Breast epithelium (tissue), 4 donors: ENCODE measurements around the gene ADRA2B. TPM values are rescaled to one million over a fixed set of nuclear protein-coding genes. Genes with fewer than 3 reads are reported as not detected.

ENCODE experiments used
- DNase-seq, 2 donors: peaks; one replicate each; pipeline ENCODE4 v3.0.0-alpha.2; 2019; ENCODE audit warnings: low spot score in 2 of 2
- H3K27ac ChIP-seq, 2 donors: fragments of 200-600 bp; sonication (generic) in 1 of 2; one replicate each; pipeline ENCODE4 v1.5.1; 2016 to 2019; ENCODE audit warnings: mild to moderate bottlenecking in 1 of 2
- H3K27me3 ChIP-seq, 2 donors: fragments of 200-600 bp; sonication (generic) in 1 of 2; one replicate each; pipeline versions ENCODE4 v1.5.1 to v1.6.0; 2017 to 2019; ENCODE audit warnings: control low read depth in 1 of 2, mild to moderate bottlenecking in 1 of 2
- H3K36me3 ChIP-seq: fragments of 200-600 bp; one replicate; pipeline ENCODE4 v1.5.1; 2019
- H3K4me1 ChIP-seq, 2 donors: fragments of 200-600 bp; sonication (generic); one replicate each; pipeline ENCODE4 v1.5.1; 2016 to 2019; ENCODE audit warnings: control low read depth in 1 of 2
- H3K4me3 ChIP-seq, 3 donors: fragments of 200-600 bp; sonication (generic); 1 replicate in 2 of 3; 2 replicates in 1 of 3; pipeline ENCODE4 v1.5.1; 2016 to 2019; ENCODE audit warnings: mild to moderate bottlenecking in 3 of 3, moderate library complexity in 2 of 3
- H3K9me3 ChIP-seq, 2 donors: fragments of 200-600 bp; sonication (generic) in 1 of 2; one replicate each; pipeline ENCODE4 v1.5.1; 2016 to 2019; ENCODE audit warnings: control low read depth in 1 of 2
- POLR2A ChIP-seq: fragments of 450-650 bp; IDR thresholded peaks from one replicate; pipeline ENCODE4 v1.6.1; 2016; ENCODE audit warnings: antibody characterized with exemption, mild to moderate bottlenecking, moderate library complexity
- POLR2AphosphoS5 ChIP-seq, 3 donors: sonication (generic); formaldehyde crosslinking; IDR thresholded peaks; one replicate each; pipeline ENCODE4 v1.6.1; 2017; ENCODE audit warnings: antibody characterized with exemption in 3 of 3
- intact Hi-C: fragments of 100-400 bp; cut with DNase I; formaldehyde crosslinking; loops from one replicate; pipeline ENCODE4 v1.15.1; 2023; ENCODE audit warnings: low total_unique reads
- total RNA-seq, 3 donors: library from RNA; depleted of rRNA; stranded (reverse); fragments of >200 nt; gene quantifications; one replicate each; pipeline ENCODE4 v1.1.0, GENCODE V29; 2016
- TF ChIP-seq, protein P1 (sequence below), 3 donors: fragments of 450-650 bp; IDR thresholded peaks; one replicate each; pipeline ENCODE4 v1.5.1; 2016 to 2017; ENCODE audit warnings: antibody characterized with exemption in 3 of 3, mild to moderate bottlenecking in 3 of 3, moderate library complexity in 3 of 3

ADRA2B gene
- total RNA-seq, 3 donors from 2014 or later, result 1.3 to 1.6 (median 1.4) TPM

DNA sequence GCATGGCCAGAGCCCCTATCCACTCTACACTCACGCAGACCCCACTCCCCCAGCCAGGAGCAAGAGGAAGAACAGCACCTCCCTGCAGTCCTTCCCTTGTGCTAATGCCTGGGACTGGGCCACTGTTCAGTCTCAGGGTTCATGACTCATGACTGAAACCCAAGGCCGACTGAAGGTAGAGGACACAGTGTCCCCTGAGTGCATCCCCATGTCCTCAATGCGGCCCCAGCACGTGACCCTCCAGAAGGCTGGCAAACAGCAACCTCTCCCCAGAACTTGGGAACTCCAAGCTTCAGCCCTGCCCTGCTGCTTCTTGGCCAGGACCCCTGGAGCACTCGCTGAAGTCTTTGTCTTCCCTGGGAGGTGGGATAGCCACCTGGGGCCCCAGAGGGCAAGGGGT is 6.0 kb upstream of the ADRA2B start:
- TF ChIP-seq, protein P1, sequence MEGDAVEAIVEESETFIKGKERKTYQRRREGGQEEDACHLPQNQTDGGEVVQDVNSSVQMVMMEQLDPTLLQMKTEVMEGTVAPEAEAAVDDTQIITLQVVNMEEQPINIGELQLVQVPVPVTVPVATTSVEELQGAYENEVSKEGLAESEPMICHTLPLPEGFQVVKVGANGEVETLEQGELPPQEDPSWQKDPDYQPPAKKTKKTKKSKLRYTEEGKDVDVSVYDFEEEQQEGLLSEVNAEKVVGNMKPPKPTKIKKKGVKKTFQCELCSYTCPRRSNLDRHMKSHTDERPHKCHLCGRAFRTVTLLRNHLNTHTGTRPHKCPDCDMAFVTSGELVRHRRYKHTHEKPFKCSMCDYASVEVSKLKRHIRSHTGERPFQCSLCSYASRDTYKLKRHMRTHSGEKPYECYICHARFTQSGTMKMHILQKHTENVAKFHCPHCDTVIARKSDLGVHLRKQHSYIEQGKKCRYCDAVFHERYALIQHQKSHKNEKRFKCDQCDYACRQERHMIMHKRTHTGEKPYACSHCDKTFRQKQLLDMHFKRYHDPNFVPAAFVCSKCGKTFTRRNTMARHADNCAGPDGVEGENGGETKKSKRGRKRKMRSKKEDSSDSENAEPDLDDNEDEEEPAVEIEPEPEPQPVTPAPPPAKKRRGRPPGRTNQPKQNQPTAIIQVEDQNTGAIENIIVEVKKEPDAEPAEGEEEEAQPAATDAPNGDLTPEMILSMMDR (IDR thresholded peaks at IDR 0.05), result no peak
- TF ChIP-seq POLR2A (no peak), POLR2AphosphoS5 (IDR thresholded peaks at IDR 0.05) (no peak)
- Histone ChIP-seq H3K36me3 (no peaks in the 10 kb centered on the region), H3K9me3 (no peaks in the 10 kb centered on the region), H3K4me1 (peaks cover under 1 to 9% of the 10 kb centered on the region in 2 donors), H3K27ac (no peak overlapping the region), H3K4me3 (no peak overlapping the region), H3K27me3 (no peaks in the 10 kb centered on the region)
- intact Hi-C loops, result no loop called here
- no peak for DNase-seq

DNA sequence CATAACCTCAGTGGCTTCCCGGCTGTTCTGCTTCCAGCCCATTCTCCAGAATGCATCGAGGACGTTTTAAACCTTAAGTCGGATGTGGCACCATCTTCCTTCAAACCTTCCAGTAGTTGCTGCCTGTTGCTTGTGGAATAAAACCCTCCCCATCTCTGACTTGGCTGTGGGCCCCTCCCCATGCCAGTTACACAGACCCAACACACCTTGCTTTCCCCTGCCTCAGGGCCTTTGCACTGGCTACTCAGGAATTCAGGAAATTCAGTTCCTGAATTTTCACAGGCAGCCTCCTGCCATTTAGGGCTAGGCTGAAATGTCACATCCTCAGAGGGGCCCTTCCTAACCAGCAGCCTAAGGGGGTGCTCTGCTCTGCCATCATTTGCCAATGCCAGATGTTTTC is 5.0 kb upstream of the ADRA2B start:
- Histone ChIP-seq H3K27ac (no peak overlapping the region), H3K9me3 (no peaks in the 10 kb centered on the region), H3K4me3 (no peak overlapping the region), H3K36me3 (no peaks in the 10 kb centered on the region), H3K27me3 (no peaks in the 10 kb centered on the region), H3K4me1 (peaks cover 3 to 12% of the 10 kb centered on the region in 2 donors)
- intact Hi-C loops, result no loop called here
- DNase-seq, result no peak
- TF ChIP-seq, protein P1 (IDR thresholded peaks at IDR 0.05), result no peak
- TF ChIP-seq POLR2AphosphoS5 (IDR thresholded peaks at IDR 0.05), result no peak
- TF ChIP-seq POLR2A, result no peak

- DNase-seq, result no peak
- Histone ChIP-seq H3K9me3 (no peaks in the 10 kb centered on the region), H3K27ac (no peak overlapping the region), H3K4me3 (no peak overlapping the region), H3K4me1 (peaks cover 3 to 12% of the 10 kb centered on the region in 2 donors), H3K27me3 (peaks cover 0 to 1% of the 10 kb centered on the region in 2 donors), H3K36me3 (no peaks in the 10 kb centered on the region)
- TF ChIP-seq POLR2AphosphoS5 (IDR thresholded peaks at IDR 0.05) (no peak), POLR2A (no peak)
- TF ChIP-seq, protein P1 (IDR thresholded peaks at IDR 0.05), result no peak
- intact Hi-C loops, result no loop called here
Observed at GRCh38 chr2:96120991-96121390, 4.6 kb upstream of the ADRA2B start.

- intact Hi-C loops, result no loop called here
- peaks cover 3 to 12% of the 10 kb centered on the region in 2 donors for H3K4me1 ChIP-seq
- DNase-seq, result no peak
- no peak overlapping the region for H3K4me3 ChIP-seq
- H3K27me3 ChIP-seq, result peaks cover 0 to 4% of the 10 kb centered on the region in 2 donors
- no peaks in the 10 kb centered on the region for H3K36me3 ChIP-seq
- no peak overlapping the region for H3K27ac ChIP-seq
- TF ChIP-seq, protein P1 (IDR thresholded peaks at IDR 0.05), result no peak
- no peak for TF ChIP-seq POLR2AphosphoS5 (IDR thresholded peaks at IDR 0.05)
- TF ChIP-seq POLR2A, result no peak
- no peaks in the 10 kb centered on the region for H3K9me3 ChIP-seq
Observed at GRCh38 chr2:96120091-96120720, 3.8 kb upstream of the ADRA2B start.

- Histone ChIP-seq H3K27ac (no peak overlapping the region), H3K27me3 (peaks cover 0 to 4% of the 10 kb centered on the region in 2 donors)
Observed at GRCh38 chr2:96119389-96119751, 3.0 kb upstream of the ADRA2B start.

More at GRCh38 chr2:96119389-96119751, 3.0 kb upstream of the ADRA2B start:
- no peaks in the 10 kb centered on the region for H3K9me3 ChIP-seq
- no peak for TF ChIP-seq POLR2AphosphoS5 (IDR thresholded peaks at IDR 0.05)
- no peak for TF ChIP-seq POLR2A
- TF ChIP-seq, protein P1 (IDR thresholded peaks at IDR 0.05), result no peak
- no peaks in the 10 kb centered on the region for H3K36me3 ChIP-seq
- DNase-seq, result no peak
- intact Hi-C loops, result loop anchor here (10.0 kb wide), 2 partner anchors 95 to 965 kb away; partner anchors contain the start of gene ZNF514
- H3K4me1 ChIP-seq, result peaks cover 3 to 12% of the 10 kb centered on the region in 2 donors
- no peak overlapping the region for H3K4me3 ChIP-seq
